Daoy (cell line): ENCODE measurements around the gene GPRIN2. TPM values are rescaled to one million over a fixed set of nuclear protein-coding genes. Genes with fewer than 3 reads are reported as not detected.
"Not testable (repeated sequence)": the region's sequence is repeated elsewhere in the genome, so short reads cannot be mapped to it uniquely, and the experiment has no call there.

ENCODE experiments used
- DNase-seq: peaks from one replicate; pipeline ENCODE4 v3.0.0-alpha.2; 2015; ENCODE audit warnings: low read depth
- total RNA-seq: library from RNA; depleted of rRNA; stranded (reverse); fragments of >200 nt; shearing (Covaris generic); gene quantifications from 2 replicates; pipeline ENCODE4 v1.2.3, GENCODE V29; 2014

GPRIN2 gene
- total RNA-seq, 1 experiment from 2014 or later = 0.23 TPM

GRCh38 chr10:46537309-46537708 is 19.1 kb downstream of the GPRIN2 start:
- no peak for DNase-seq

GRCh38 chr10:46536781-46537180 is 19.7 kb downstream of the GPRIN2 start:
- no peak for DNase-seq

GRCh38 chr10:46536171-46536570 is 20.3 kb downstream of the GPRIN2 start:
- no peak for DNase-seq

- DNase-seq = no peak
Measured at GRCh38 chr10:46534828-46535524, 21.5 kb downstream of the GPRIN2 start.

- DNase-seq = not testable (repeated sequence)
Measured at GRCh38 chr10:46532256-46532655, 24.2 kb downstream of the GPRIN2 start.

GRCh38 chr10:46530249-46531186 is 25.9 kb downstream of the GPRIN2 start:
- peak; percentile 93 for DNase-seq

- not testable (repeated sequence) for DNase-seq
Measured at GRCh38 chr10:46529742-46530141, 26.7 kb downstream of the GPRIN2 start.

GRCh38 chr10:46528675-46529615 is 27.5 kb downstream of the GPRIN2 start:
- DNase-seq = no peak

- no peak for DNase-seq
Measured at GRCh38 chr10:46528171-46528671, 28.2 kb downstream of the GPRIN2 start.

GRCh38 chr10:46527241-46527811 is 29.1 kb downstream of the GPRIN2 start:
- no peak for DNase-seq

- DNase-seq = peak; percentile 47
Measured at GRCh38 chr10:46526682-46527038, 29.8 kb downstream of the GPRIN2 start.

GRCh38 chr10:46525824-46526681 is 30.4 kb downstream of the GPRIN2 start:
- no peak for DNase-seq

GRCh38 chr10:46525177-46525823 is 31.2 kb downstream of the GPRIN2 start:
- DNase-seq = peak; percentile 80

GRCh38 chr10:46524472-46525176 is 31.8 kb downstream of the GPRIN2 start:
- peak; percentile 72 for DNase-seq

GRCh38 chr10:46523962-46524471 is 32.4 kb downstream of the GPRIN2 start:
- DNase-seq = peak; percentile 76

- DNase-seq = peak; percentile 67
Measured at GRCh38 chr10:46523119-46523961, 33.1 kb downstream of the GPRIN2 start.

GRCh38 chr10:46522295-46523118 is 34.0 kb downstream of the GPRIN2 start:
- DNase-seq = no peak
